Keratinocyte (primary cell): ENCODE results near the gene PLCB3. TPM values are rescaled to one million over a fixed set of nuclear protein-coding genes. Genes with fewer than 3 reads are reported as not detected.
A peak's percentile ranks its signal among the peaks of the same experiment; 100 is the strongest.

Source experiments
- DNase-seq: peaks from one replicate; pipeline ENCODE4 v3.0.0-alpha.2; 2011; ENCODE audit warnings: low read depth, missing footprints, low spot score
- FAIRE-seq: peaks from 2 replicates; lab custom pipeline; 2011; peaks lifted over from hg19 to GRCh38; lab: Jason Lieb, UNC
- H2AFZ ChIP-seq: 2 replicates; pipeline ENCODE4 v1.6.0; 2012; ENCODE audit warnings: low read length, control low read depth, inconsistent platforms; ENCODE audit not compliant: control insufficient read depth
- H3K27ac ChIP-seq: 2 replicates; pipeline ENCODE4 v1.5.1; 2011; ENCODE audit warnings: low read length; ENCODE audit not compliant: control insufficient read depth, insufficient read depth
- H3K27me3 ChIP-seq: 3 replicates; pipeline ENCODE4 v1.6.0; 2011; ENCODE audit warnings: low read length; ENCODE audit not compliant: control insufficient read depth, insufficient read depth; ENCODE audit errors: extremely low read depth
- H3K36me3 ChIP-seq, 2 experiments: 2 replicates in 1 of 2; 3 replicates in 1 of 2; pipeline ENCODE4 v1.5.1; 2011; ENCODE audit warnings: low read length in 2 of 2, mild to moderate bottlenecking in 1 of 2; ENCODE audit not compliant: control insufficient read depth in 2 of 2, insufficient read depth in 2 of 2; ENCODE audit errors: extremely low read depth in 1 of 2
- H3K4me1 ChIP-seq: 3 replicates; pipeline ENCODE4 v1.5.1; 2011; ENCODE audit warnings: low read length; ENCODE audit not compliant: control insufficient read depth, insufficient read depth; ENCODE audit errors: extremely low read depth
- H3K4me2 ChIP-seq: 3 replicates; pipeline ENCODE4 v1.6.0; 2011; ENCODE audit warnings: low read depth, low read length; ENCODE audit not compliant: control insufficient read depth, insufficient read depth; ENCODE audit errors: extremely low read depth
- H3K4me3 ChIP-seq, 3 experiments: fragments of 200-600 bp in 1 of 3; sonication (generic) in 1 of 3; 2 replicates in 2 of 3; 3 replicates in 1 of 3; pipeline ENCODE4 v1.5.1; 2011 to 2016; ENCODE audit warnings: low read length in 3 of 3, mild to moderate bottlenecking in 3 of 3, control low read depth in 2 of 3, inconsistent platforms in 1 of 3, low read depth in 1 of 3, mixed read lengths in 1 of 3, mixed run types in 1 of 3, moderate library complexity in 1 of 3; ENCODE audit not compliant: control insufficient read depth in 2 of 3, insufficient read depth in 2 of 3; ENCODE audit errors: extremely low read depth in 1 of 3
- H3K79me2 ChIP-seq: 2 replicates; pipeline ENCODE4 v1.6.0; 2012; ENCODE audit warnings: low read length; ENCODE audit not compliant: control insufficient read depth, insufficient read depth
- H3K9ac ChIP-seq: 3 replicates; pipeline ENCODE4 v1.6.0; 2011; ENCODE audit warnings: low read length; ENCODE audit not compliant: control insufficient read depth, insufficient read depth; ENCODE audit errors: extremely low read depth
- H3K9me1 ChIP-seq: 3 replicates; pipeline ENCODE4 v1.6.0; 2011; ENCODE audit warnings: low read length; ENCODE audit not compliant: control insufficient read depth, insufficient read depth; ENCODE audit errors: extremely low read depth
- H3K9me3 ChIP-seq: 2 replicates; pipeline ENCODE4 v1.5.1; 2012; ENCODE audit warnings: low read depth, low read length; ENCODE audit not compliant: control insufficient read depth
- H4K20me1 ChIP-seq: 3 replicates; pipeline ENCODE4 v1.6.0; 2011; ENCODE audit warnings: low read length; ENCODE audit not compliant: control insufficient read depth, insufficient read depth; ENCODE audit errors: extremely low read depth
- CTCF ChIP-seq, 3 experiments: IDR thresholded peaks in 1 of 3; conservative IDR thresholded peaks in 1 of 3; optimal IDR thresholded peaks in 1 of 3; 2 replicates in 2 of 3; 3 replicates in 1 of 3; pipeline versions ENCODE3 to v1.5.1; 2011; ENCODE audit warnings: low read length in 3 of 3, mild to moderate bottlenecking in 3 of 3, moderate library complexity in 2 of 3, control low read depth in 1 of 3, inconsistent platforms in 1 of 3; ENCODE audit not compliant: insufficient read depth in 2 of 3; ENCODE audit errors: extremely low read depth in 1 of 3
- EZH2 ChIP-seq: IDR thresholded peaks from one replicate; pipeline ENCODE4 v1.6.1; 2012; ENCODE audit warnings: inconsistent platforms, mild to moderate bottlenecking, low read length, moderate library complexity
- dilution Hi-C: fragments of 300-500 bp; cut with MboI; formaldehyde crosslinking; loops from one replicate; pipeline ENCODE4 v1.7.0; 2020; ENCODE audit warnings: low sequenced_read_pairs; ENCODE audit not compliant: extremely low pct_ligation_motif_present
- polyA plus RNA-seq, 5 experiments: library from polyadenylated mRNA; depleted of rRNA in 3 of 5; stranded (reverse) in 3 of 5; stranded (forward) in 1 of 5; unstranded in 1 of 5; fragments of >200 nt; gene quantifications; 1 replicate in 1 of 5; 2 replicates in 3 of 5; 3 replicates in 1 of 5; pipeline versions ENCODE4 v1.2.1 to v1.2.3, GENCODE V29; 2011 to 2012; ENCODE audit warnings: missing spikeins in 2 of 5, low read depth in 1 of 5, low replicate concordance in 1 of 5

The PLCB3 gene
- polyA plus RNA-seq, 1 donor (not counting 4 experiments of a cell fraction or from before 2014, with no cell fraction given), result 32.5 TPM

- H3K79me2 ChIP-seq, result no peaks in the 10 kb centered on the region
- TF ChIP-seq CTCF (optimal IDR thresholded peaks at IDR 0.05 in 1 of 3, IDR thresholded peaks at IDR 0.05 in 1 of 3, conservative IDR thresholded peaks at IDR 0.05 in 1 of 3; ENCODE audit: extremely low read depth in 1 of 3, insufficient read depth in 2 of 3, low read length in 3 of 3), result no peak
- TF ChIP-seq EZH2, result peak; percentile 58
- H3K4me2 ChIP-seq, result peak within 1 kb of the TSS; percentile 48
- FAIRE-seq (no peak), DNase-seq (no peak)
- peaks cover 0 to 4% of the 10 kb centered on the region in 2 experiments for H3K36me3 ChIP-seq
- H2AFZ ChIP-seq, result no peak within 1 kb of the TSS
- H3K9me3 ChIP-seq, result no peaks in the 10 kb centered on the region
- no peaks in the 10 kb centered on the region for H4K20me1 ChIP-seq
- H3K4me3 ChIP-seq, result peak within 1 kb of the TSS; percentile 8 to 34 (median 25)
- H3K9ac ChIP-seq, result no peak within 1 kb of the TSS
- no peak within 1 kb of the TSS for H3K27ac ChIP-seq
- dilution Hi-C loops, result no loop called here
- H3K4me1 ChIP-seq, result peaks cover 6% of the 10 kb centered on the region
- H3K9me1 ChIP-seq, result no peaks in the 10 kb centered on the region
- H3K27me3 ChIP-seq, result peaks cover 34% of the 10 kb centered on the region
Measured at GRCh38 chr11:64291262-64291751, 40.0 kb downstream of the PLCB3 start, which contains the start of gene KCNK4. Gene KCNK4 (plus strand): TSS chr11:64291302. CDS start chr11:64293019, 1,717 bp downstream.

GRCh38 chr11:64291752-64292459 is 40.6 kb downstream of the PLCB3 start:
- no peak overlapping the region for H2AFZ ChIP-seq
- no peaks in the 10 kb centered on the region for H3K79me2 ChIP-seq
- H3K9me1 ChIP-seq, result no peaks in the 10 kb centered on the region
- H3K9ac ChIP-seq, result no peak overlapping the region
- H3K36me3 ChIP-seq, result peaks cover 0 to 4% of the 10 kb centered on the region in 2 experiments
- H4K20me1 ChIP-seq, result no peaks in the 10 kb centered on the region
- DNase-seq (no peak), FAIRE-seq (no peak)
- no peak overlapping the region for H3K27ac ChIP-seq
- peak overlapping the region; percentile 48 for H3K4me2 ChIP-seq
- no peaks in the 10 kb centered on the region for H3K9me3 ChIP-seq
- H3K4me3 ChIP-seq, result peak overlapping the region; percentile 8 to 34 (median 25)
- TF ChIP-seq EZH2, result peak; percentile 73
- TF ChIP-seq CTCF (optimal IDR thresholded peaks at IDR 0.05 in 1 of 3, IDR thresholded peaks at IDR 0.05 in 1 of 3, conservative IDR thresholded peaks at IDR 0.05 in 1 of 3; ENCODE audit: extremely low read depth in 1 of 3, insufficient read depth in 2 of 3, low read length in 3 of 3), result no peak
- dilution Hi-C loops, result no loop called here
- peaks cover 39% of the 10 kb centered on the region for H3K27me3 ChIP-seq
- H3K4me1 ChIP-seq, result peaks cover 6% of the 10 kb centered on the region
